Natural killer cell (primary cell): ENCODE data around the gene SPRR2D. TPM values are rescaled to one million over a fixed set of nuclear protein-coding genes. Genes with fewer than 3 reads are reported as not detected.

Experiments used
- ATAC-seq, 3 donors: fragments of 150-1000 bp in 2 of 3; fragments of 200-7000 bp in 1 of 3; cut with Tn5 transposase; 1 replicate in 1 of 3; 2 replicates in 2 of 3; pipeline ENCODE4 v1.10.0; 2021; ENCODE audit warnings: mild to moderate bottlenecking in 2 of 3, moderate library complexity in 2 of 3
- DNase-seq, 2 donors: peaks; one replicate each; pipeline versions ENCODE4 v3.0.0 to v3.0.0-alpha.2; 2013 to 2021; ENCODE audit warnings: mixed read lengths in 1 of 2
- H3K27ac ChIP-seq: one replicate; pipeline ENCODE4 v1.5.1; 2013; ENCODE audit warnings: mild to moderate bottlenecking, low read length
- H3K27me3 ChIP-seq: one replicate; pipeline ENCODE4 v1.6.1; 2013; ENCODE audit warnings: low read length; ENCODE audit not compliant: control insufficient read depth, insufficient read depth
- H3K36me3 ChIP-seq: one replicate; pipeline ENCODE4 v1.6.1; 2013; ENCODE audit warnings: low read length; ENCODE audit not compliant: control insufficient read depth, insufficient read depth
- H3K4me1 ChIP-seq: one replicate; pipeline ENCODE4 v1.6.1; 2013; ENCODE audit warnings: low read length; ENCODE audit not compliant: control insufficient read depth, insufficient read depth
- H3K4me3 ChIP-seq: one replicate; pipeline ENCODE4 v1.5.1; 2013; ENCODE audit warnings: low read length
- H3K9me3 ChIP-seq: one replicate; pipeline ENCODE4 v1.6.1; 2013; ENCODE audit warnings: low read length; ENCODE audit not compliant: control insufficient read depth, insufficient read depth
- H3K27ac Mint-ChIP-seq, 2 donors: one replicate each; pipeline ENCODE4 v1.8.0; 2022; ENCODE audit warnings: mild to moderate bottlenecking in 2 of 2, mixed read lengths in 2 of 2, moderate library complexity in 1 of 2
- H3K27me3 Mint-ChIP-seq, 2 donors: one replicate each; pipeline ENCODE4 v1.8.0; 2022; ENCODE audit warnings: low read depth in 2 of 2, mixed read lengths in 2 of 2
- H3K36me3 Mint-ChIP-seq: one replicate; pipeline ENCODE4 v1.8.0; 2022; ENCODE audit warnings: mixed read lengths
- H3K4me1 Mint-ChIP-seq, 2 donors: one replicate each; pipeline ENCODE4 v1.8.0; 2022; ENCODE audit warnings: mixed read lengths in 2 of 2
- H3K4me3 Mint-ChIP-seq: one replicate; pipeline ENCODE4 v1.8.0; 2022; ENCODE audit warnings: mild to moderate bottlenecking, moderate library complexity, mixed read lengths
- H3K9me3 Mint-ChIP-seq, 2 donors: one replicate each; pipeline ENCODE4 v1.8.0; 2022; ENCODE audit warnings: mixed read lengths in 2 of 2
- WGBS: methylation state at CpG from one replicate; pipeline ENCODE4 v1.1.7; 2013; ENCODE audit warnings: missing lambda C conversion rate; ENCODE audit not compliant: insufficient coverage; 5-methylcytosine and 5-hydroxymethylcytosine counted together
- intact Hi-C: fragments of 100-400 bp; cut with micrococcal nuclease; formaldehyde crosslinking; loops from one replicate; pipeline ENCODE4 v1.14.2; 2022
- total RNA-seq, 4 donors: library from RNA; stranded (reverse); fragments of 120-200 nt in 1 of 4; gene quantifications; one replicate each; pipeline versions ENCODE4 v1.2.3 to v1.2.4, GENCODE V29; 2013 to 2022
- TF ChIP-seq, protein P1 (sequence below): fragments of 200-600 bp; IDR thresholded peaks from one replicate; pipeline ENCODE4 v1.8.0; 2022; ENCODE audit warnings: antibody characterized with exemption

The SPRR2D gene
- total RNA-seq, 3 donors from 2014 or later (not counting 1 experiment from before 2014, with no cell fraction given), result not detected

DNA sequence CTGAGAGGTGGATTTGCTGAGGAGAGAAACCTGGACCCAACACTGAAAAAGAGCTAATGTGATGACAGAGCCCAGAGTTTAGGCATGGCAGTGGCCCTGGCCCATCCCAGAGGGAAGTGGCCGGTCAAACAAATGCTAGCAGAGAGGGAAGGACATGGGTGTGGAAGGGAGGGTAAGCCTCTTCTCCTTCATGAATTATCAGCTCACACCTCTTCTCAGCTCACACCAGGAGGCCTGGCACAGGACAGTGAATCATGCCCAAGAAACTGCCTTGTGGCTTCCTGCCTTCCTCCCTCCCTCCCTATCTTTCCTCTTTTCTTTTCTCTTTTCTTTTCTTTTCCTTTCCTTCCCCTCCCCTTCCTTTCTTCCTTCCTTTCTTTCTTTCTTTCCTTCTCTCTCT, 40.6 kb downstream of the SPRR2D start:
- WGBS, result 80% methylated on average over 1 of the region's 1 CpG
- intact Hi-C loops, result no loop called here

DNA sequence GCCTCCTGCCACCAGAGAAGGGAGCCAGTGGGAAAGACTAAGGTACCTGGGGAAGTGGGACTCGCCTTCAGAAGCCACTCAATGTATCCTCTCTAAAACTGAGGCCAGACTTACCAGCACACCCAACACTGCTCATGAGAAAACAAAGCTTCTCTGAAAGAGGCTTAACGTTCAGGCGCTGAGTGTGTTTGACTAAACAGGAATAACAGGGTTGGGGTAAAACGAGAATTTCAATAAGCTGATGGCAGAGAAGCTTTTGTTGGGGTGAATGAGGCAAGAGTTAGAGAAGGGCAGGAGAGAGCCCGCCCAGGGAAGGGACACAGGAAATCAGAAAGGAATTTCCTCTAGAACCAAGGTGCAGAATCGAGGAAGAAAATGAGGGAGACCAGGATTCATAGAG, 41.1 kb downstream of the SPRR2D start:
- no peak overlapping the region for H3K4me3 ChIP-seq
- H3K36me3 ChIP-seq, result no peaks in the 10 kb centered on the region
- H3K9me3 ChIP-seq, result no peaks in the 10 kb centered on the region
- TF ChIP-seq, protein P1, sequence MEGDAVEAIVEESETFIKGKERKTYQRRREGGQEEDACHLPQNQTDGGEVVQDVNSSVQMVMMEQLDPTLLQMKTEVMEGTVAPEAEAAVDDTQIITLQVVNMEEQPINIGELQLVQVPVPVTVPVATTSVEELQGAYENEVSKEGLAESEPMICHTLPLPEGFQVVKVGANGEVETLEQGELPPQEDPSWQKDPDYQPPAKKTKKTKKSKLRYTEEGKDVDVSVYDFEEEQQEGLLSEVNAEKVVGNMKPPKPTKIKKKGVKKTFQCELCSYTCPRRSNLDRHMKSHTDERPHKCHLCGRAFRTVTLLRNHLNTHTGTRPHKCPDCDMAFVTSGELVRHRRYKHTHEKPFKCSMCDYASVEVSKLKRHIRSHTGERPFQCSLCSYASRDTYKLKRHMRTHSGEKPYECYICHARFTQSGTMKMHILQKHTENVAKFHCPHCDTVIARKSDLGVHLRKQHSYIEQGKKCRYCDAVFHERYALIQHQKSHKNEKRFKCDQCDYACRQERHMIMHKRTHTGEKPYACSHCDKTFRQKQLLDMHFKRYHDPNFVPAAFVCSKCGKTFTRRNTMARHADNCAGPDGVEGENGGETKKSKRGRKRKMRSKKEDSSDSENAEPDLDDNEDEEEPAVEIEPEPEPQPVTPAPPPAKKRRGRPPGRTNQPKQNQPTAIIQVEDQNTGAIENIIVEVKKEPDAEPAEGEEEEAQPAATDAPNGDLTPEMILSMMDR, result no peak
- H3K27me3 ChIP-seq, result no peaks in the 10 kb centered on the region
- DNase-seq, result no peak
- H3K27ac ChIP-seq, result no peak overlapping the region
- WGBS, result 76% methylated on average over 6 of the region's 6 CpGs
- no peaks in the 10 kb centered on the region for H3K4me1 ChIP-seq
- Mint-ChIP-seq H3K36me3 (no peaks in the 10 kb centered on the region), H3K4me1 (no peaks in the 10 kb centered on the region), H3K9me3 (peaks cover 0 to 2% of the 10 kb centered on the region in 2 donors), H3K27me3 (peaks cover 17 to 28% of the 10 kb centered on the region in 2 donors), H3K4me3 (no peak overlapping the region), H3K27ac (no peak overlapping the region)
- intact Hi-C loops, result no loop called here
- no peak for ATAC-seq

More for the DNA sequence above, 40.6 kb downstream of the SPRR2D start:
- Mint-ChIP-seq H3K27ac (no peak overlapping the region), H3K36me3 (no peaks in the 10 kb centered on the region), H3K4me1 (no peaks in the 10 kb centered on the region), H3K27me3 (peaks cover 17 to 23% of the 10 kb centered on the region in 2 donors), H3K4me3 (no peak overlapping the region), H3K9me3 (peaks cover 0 to 2% of the 10 kb centered on the region in 2 donors)
- TF ChIP-seq, protein P1, result no peak
- DNase-seq, result no peak
- no peak overlapping the region for H3K27ac ChIP-seq
- no peaks in the 10 kb centered on the region for H3K9me3 ChIP-seq
- no peaks in the 10 kb centered on the region for H3K4me1 ChIP-seq
- no peak for ATAC-seq
- no peaks in the 10 kb centered on the region for H3K27me3 ChIP-seq
- no peak overlapping the region for H3K4me3 ChIP-seq
- no peaks in the 10 kb centered on the region for H3K36me3 ChIP-seq

DNA sequence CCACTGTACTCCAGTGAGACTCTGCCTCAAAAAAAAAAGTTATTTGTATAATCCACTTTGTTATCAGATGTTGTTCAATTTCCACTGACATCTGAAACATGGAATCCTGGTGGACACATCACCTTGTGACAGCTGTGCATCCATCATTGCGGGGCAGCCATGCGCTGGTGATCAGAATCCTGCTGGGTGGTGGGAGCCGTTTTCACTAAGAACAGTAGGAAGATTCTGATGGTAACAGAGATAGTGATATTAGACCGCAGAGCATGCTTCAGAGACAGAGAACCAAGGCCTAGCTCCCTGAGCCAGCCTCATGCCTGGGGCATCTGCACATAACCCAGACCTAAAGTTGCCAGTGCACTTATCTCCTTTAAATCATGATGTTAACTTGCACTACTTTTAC, 42.4 kb downstream of the SPRR2D start:
- intact Hi-C loops, result no loop called here

More for the DNA sequence above, 42.4 kb downstream of the SPRR2D start:
- H3K27me3 ChIP-seq, result no peaks in the 10 kb centered on the region
- no peaks in the 10 kb centered on the region for H3K4me1 ChIP-seq
- H3K27ac ChIP-seq, result no peak overlapping the region
- no peak for ATAC-seq
- Mint-ChIP-seq H3K27me3 (peaks cover 17 to 40% of the 10 kb centered on the region in 2 donors), H3K36me3 (no peaks in the 10 kb centered on the region), H3K27ac (no peak overlapping the region), H3K4me1 (no peaks in the 10 kb centered on the region), H3K4me3 (no peak overlapping the region), H3K9me3 (peaks cover 0 to 2% of the 10 kb centered on the region in 2 donors)
- TF ChIP-seq, protein P1, result no peak
- WGBS, result 90% methylated on average over 4 of the region's 4 CpGs
- no peaks in the 10 kb centered on the region for H3K9me3 ChIP-seq
- no peak overlapping the region for H3K4me3 ChIP-seq
- H3K36me3 ChIP-seq, result no peaks in the 10 kb centered on the region
- DNase-seq, result no peak
